HL-60 (cell line): ENCODE data around the gene CTTNBP2NL.

Experiments used
- DNase-seq, 2 experiments: peaks; one replicate each; pipeline ENCODE4 v3.0.0-alpha.2; 2010 to 2020; ENCODE audit warnings: low read depth in 1 of 2, low spot score in 1 of 2
- H3K27ac ChIP-seq: fragments of 250-450 bp; sonication (Bioruptor Pico); replicated peaks from 2 replicates; pipeline ENCODE4 v1.5.1; 2020; ENCODE audit warnings: mild to moderate bottlenecking, moderate library complexity
- H3K27me3 ChIP-seq: fragments of 250-450 bp; sonication (Bioruptor Pico); 2 replicates; pipeline ENCODE4 v1.5.1; 2021; ENCODE audit warnings: mild to moderate bottlenecking, moderate library complexity; ENCODE audit not compliant: insufficient read depth, poor library complexity, severe bottlenecking
- H3K4me3 ChIP-seq: replicated peaks from 2 replicates; pipeline ENCODE4 v1.5.1; 2011; ENCODE audit warnings: mild to moderate bottlenecking, control low read depth, low read length; ENCODE audit not compliant: insufficient read depth
- CTCF ChIP-seq: IDR thresholded peaks from one replicate; pipeline ENCODE4 v1.5.1; 2011; ENCODE audit warnings: low read length, control low read depth, inconsistent platforms; ENCODE audit not compliant: insufficient read depth
- GABPA ChIP-seq: IDR thresholded peaks from 2 replicates; pipeline ENCODE4 v1.6.1; 2012; ENCODE audit warnings: low read depth
- POLR2AphosphoS5 ChIP-seq: IDR thresholded peaks from 2 replicates; pipeline ENCODE4 v1.6.1; 2012; ENCODE audit warnings: low read depth
- REST ChIP-seq: IDR thresholded peaks from 2 replicates; pipeline ENCODE4 v1.6.1; 2012; ENCODE audit warnings: low read depth; ENCODE audit not compliant: insufficient replicate concordance
- SPI1 ChIP-seq: IDR thresholded peaks from 2 replicates; pipeline ENCODE4 v1.6.1; 2012; ENCODE audit warnings: low read depth, mild to moderate bottlenecking, borderline replicate concordance

CTTNBP2NL gene

GRCh38 chr1:112386731-112387346 is 9.2 kb upstream of the CTTNBP2NL start:
- TF ChIP-seq SPI1 (no peak), REST (no peak), CTCF (no peak), POLR2AphosphoS5 (no peak), GABPA (no peak)
- no peak overlapping the region for H3K27ac ChIP-seq
- H3K4me3 ChIP-seq: no peak overlapping the region
- H3K27me3 ChIP-seq: no peaks in the 10 kb centered on the region
- no peak for DNase-seq

- DNase-seq: no peak
- Histone ChIP-seq H3K4me3 (no peak overlapping the region), H3K27ac (no peak overlapping the region), H3K27me3 (no peaks in the 10 kb centered on the region)
- no peak for TF ChIP-seq REST
- TF ChIP-seq CTCF: no peak
- no peak for TF ChIP-seq POLR2AphosphoS5
- no peak for TF ChIP-seq GABPA
- no peak for TF ChIP-seq SPI1
Measured at GRCh38 chr1:112387807-112388206, 8.2 kb upstream of the CTTNBP2NL start.

- no peak for DNase-seq
- no peak overlapping the region for H3K27ac ChIP-seq
- no peak for TF ChIP-seq CTCF
- no peak for TF ChIP-seq SPI1
- TF ChIP-seq POLR2AphosphoS5: no peak
- no peak for TF ChIP-seq GABPA
- no peak for TF ChIP-seq REST
- no peak overlapping the region for H3K4me3 ChIP-seq
- H3K27me3 ChIP-seq: no peaks in the 10 kb centered on the region
Measured at GRCh38 chr1:112388436-112388835, 7.6 kb upstream of the CTTNBP2NL start.
